NCI-H82 (cell line): ENCODE results near the gene AGAP2.
"Not testable (repeated sequence)": the region's sequence is repeated elsewhere in the genome, so short reads cannot be mapped to it uniquely, and the experiment has no call there.

Experiments used
- DNase-seq: peaks from one replicate; lab custom pipeline; 2025; lab: John Stamatoyannopoulos, UW

Gene AGAP2

GRCh38 chr12:57738661-57739237, at the start of gene AGAP2:
AGAP2 (minus strand) TSS chr12:57738742; CDS start chr12:57738246, 496 bp downstream.
- DNase-seq: peak; percentile 77

DNA sequence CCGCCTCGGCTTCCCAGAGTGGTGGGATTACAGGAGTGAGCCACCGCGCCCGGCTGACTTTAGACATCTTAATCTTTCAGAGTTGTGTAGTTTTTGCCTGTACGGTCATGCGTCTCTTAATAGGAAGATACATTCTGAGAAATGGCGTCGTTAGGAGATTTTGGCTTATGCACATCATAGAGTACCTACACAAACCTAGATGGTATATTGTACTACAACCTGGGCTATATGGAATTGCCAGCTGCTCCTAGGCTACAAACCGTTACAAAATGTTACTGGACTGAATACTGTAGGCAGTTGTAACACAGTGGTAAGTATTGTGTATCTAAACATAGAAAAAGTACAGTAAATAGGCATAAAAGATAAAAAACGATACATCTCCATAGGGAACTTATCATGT, 45.3 kb upstream of the AGAP2 start:
- DNase-seq: no peak

DNA sequence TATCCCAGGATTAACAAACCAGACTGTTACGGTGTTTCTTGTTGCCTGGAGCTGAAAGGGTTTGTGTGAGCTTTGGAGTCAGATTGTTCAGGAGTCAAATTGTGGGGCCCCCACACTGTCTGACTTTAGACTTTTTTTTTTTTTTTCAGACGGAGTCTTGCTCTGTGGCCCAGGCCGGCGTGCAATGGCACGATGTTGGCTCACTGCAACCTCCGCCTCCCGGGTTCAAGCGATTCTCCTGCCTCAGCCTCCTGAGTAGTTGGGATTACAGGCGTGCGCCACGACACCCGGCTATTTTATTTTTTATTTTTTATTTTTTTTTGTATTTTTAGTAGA, 44.9 kb upstream of the AGAP2 start:
- no peak for DNase-seq

- DNase-seq: peak; percentile 97
These were observed 44.3 kb upstream of the AGAP2 start, which contains the start of gene TSFM for GRCh38 chr12:57782608-57783465. TSFM (plus strand) TSS chr12:57782787; CDS start chr12:57782802, 15 bp downstream.

DNA sequence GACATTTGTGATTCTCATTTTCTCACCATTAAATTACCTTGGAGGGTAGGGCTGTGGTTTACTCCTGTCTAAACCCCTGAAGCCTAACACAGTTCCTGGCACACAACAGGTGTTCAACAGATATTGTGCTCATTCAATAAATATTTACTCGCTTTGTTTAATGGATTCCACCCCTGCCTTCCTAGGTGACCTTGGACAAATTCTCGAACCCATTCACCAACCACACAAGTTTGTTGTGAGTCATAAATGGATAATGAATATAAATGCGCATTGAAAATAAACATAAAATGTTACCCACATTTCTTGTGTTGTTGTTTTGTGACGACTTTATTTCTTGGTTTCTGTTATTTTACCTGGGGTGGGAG, 43.7 kb upstream of the AGAP2 start:
- no peak for DNase-seq

DNA sequence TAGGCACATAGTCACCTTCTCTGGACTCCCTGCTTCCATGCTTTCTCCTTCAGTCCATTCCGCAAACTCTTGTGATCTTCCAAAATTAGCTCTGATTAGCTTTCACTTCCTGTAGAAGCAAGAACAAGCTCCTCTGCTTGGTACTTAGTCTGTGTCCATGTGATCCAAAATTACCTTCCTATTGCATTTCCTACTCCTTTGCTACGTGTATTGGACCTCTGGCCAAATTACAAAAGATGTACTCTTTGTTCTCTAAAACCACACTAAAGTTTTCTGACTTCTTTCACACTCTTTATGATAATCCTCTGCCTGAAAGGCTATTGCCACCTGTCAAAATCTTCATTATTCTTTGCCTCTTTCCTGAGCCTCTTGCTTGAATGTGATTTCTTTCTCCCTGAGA, 43.3 kb upstream of the AGAP2 start:
- DNase-seq: no peak

DNA sequence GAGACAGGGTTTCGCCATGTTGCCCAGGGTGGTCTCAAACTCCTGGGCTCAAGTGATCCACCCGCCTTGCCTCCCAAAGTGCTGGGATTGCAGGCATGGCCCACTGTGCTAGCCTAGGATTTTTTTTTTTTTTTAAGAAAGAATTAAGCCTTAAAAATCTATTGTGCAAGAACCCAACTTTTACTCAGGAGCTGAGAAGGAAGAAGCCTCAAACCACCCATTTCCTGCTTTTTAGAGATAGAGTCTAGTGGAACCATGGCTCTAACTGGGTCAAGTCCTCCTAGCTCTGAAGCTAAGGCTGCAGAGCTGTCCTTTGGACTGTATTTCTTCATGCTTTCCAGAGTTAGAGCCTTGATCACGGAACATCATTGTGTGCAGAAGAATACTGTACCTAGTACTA, 42.7 kb upstream of the AGAP2 start:
- no peak for DNase-seq

DNA sequence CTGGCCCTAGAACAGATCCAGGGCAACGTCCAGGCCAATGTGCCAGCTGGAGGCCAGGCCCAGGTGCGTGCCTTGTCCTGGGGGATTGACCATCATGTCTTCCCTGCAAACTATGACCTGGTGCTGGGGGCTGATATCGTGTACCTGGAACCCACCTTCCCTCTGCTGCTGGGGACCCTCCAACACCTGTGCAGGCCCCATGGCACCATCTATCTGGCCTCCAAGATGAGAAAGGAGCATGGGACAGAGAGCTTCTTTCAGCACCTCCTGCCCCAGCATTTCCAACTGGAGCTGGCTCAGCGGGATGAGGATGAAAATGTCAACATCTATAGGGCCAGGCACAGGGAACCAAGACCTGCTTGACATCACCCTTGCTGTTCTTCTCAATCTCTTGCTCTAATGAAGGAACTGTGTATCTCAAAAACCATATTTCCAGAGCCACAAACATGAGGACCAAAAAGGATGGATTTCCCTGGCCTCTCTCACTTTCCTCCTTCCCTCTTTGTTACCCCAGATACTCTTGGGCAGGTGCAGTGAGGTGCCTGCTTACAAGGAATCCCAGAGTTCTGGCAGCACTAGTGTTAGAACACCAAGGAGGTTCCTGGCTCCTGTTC, 41.8 kb upstream of the AGAP2 start:
- no peak for DNase-seq

DNA sequence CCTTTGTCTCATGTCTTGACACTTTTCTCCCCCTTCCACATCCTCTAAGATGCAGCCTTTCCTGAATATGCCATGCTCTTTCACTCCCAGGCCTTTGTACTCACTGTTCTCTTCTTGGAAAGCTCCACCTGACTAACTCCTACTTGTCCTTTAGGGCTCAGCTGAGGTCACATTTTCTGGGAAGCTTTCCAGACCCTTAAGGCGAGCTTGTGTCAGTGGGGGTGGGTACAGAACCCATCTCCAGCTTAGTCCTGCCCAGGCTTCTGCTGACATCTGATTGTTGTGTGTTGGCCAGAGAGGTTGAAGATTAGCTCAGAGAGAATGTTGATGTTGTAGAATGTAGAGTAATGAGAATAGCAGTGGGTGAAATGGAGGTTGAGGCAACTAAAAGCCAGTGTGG, 41.2 kb upstream of the AGAP2 start:
- no peak for DNase-seq

GRCh38 chr12:57777911-57778310, 39.4 kb upstream of the AGAP2 start:
- DNase-seq: no peak

DNA sequence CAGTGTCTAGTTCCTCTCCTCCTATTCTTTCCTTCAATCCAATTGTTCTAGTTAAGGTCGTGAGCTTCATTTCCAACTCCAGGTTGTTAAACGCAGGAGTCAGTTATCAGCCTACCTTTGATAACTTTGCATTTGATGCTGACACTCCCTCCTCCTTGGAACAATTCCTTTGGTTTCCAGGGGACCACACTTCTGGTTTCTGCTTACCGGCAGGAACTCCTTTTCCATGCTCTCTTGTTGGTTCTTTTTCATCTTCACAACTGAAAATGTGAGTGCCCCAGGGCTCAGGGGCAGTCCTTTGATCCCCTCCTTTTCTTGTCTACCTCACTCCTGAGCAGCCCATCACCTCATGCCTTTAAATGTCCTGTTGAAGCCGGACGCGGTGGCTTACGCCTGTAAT, 38.8 kb upstream of the AGAP2 start:
- no peak for DNase-seq

DNA sequence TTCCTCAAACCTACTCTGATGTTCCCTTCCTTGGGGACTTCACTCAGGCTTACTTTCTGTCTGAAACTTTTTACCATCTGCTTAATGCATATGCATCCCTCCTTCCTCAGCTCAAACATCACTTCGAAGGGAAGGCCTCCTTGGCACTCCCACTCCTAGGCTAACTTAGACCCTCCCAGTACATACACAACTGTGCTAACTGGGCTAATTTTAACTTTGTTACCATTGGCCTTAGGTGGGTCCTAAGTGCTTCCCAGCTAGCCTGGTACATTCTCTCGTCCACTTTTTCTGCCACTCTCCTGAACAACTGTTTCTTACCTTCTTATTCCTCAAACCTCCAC, 37.7 kb upstream of the AGAP2 start:
- DNase-seq: no peak

DNA sequence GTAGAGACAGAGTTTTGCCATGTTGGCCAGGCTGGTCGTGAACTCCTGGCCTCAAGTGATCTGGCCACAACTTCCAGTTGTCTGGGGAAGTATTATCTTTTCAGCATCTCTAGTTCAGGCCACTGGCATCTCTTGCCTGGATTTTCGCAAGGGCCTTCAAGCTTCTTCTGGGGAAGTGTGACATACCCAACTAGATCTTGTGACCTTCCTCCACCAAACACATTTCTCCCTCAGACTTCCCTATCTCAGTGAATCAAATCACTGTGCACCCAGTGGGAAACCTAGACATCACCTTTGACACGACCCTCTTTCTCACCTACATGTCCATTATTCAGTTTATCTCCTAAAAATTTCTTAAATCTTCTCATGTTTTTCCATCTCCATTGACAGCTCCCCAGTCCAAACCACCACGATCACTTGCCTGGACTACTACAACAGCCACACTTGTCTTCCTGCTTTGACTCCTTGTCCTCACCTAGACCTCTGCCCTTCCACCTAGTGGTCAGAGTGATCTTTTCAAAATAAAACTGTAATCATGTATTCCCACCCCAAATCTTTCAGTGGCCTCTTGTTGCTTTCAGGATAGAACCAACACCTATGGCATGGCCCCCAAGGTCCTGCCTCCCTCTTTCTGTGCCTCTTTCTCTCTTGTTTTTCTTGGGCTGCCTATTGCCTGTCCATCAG, 37.2 kb upstream of the AGAP2 start:
- DNase-seq: no peak

DNA sequence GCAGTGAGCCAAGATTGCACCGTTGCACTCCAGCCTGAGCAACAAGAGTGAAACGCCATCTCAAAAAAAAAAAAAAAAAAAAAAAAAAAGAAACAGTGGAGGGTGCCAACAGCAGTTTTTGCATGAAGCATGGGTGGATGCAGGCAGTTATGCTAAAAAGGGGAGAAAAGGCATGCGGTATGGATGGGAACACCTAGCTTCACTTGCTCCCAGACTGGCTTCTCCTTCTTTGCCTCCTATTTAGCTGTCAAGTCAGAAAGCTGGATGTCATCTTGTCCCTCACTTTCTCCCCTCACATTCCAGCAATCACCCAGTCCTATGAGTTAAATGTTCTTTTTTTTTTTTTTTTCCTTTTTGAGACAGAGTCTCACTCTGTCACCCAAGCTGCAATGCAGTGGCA, 36.5 kb upstream of the AGAP2 start:
- no peak for DNase-seq

DNA sequence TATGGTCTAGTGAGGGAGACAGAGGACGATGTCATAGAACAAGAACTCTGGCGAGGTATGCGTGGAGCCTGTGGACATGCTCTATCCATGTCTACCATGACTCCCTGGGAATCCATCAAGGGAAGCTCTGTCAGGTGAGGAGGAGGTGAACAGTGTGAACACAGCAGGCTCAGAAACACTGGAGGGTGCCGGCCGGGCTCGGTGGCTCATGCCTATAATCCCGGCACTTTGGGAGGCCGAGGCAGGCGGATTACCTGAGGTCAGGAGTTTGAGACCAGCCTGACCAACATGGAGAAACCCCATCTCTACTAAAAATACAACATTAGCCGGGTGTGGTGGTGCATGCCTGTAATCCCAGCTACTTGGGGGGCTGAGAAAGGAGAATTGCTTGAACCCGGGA, 36.1 kb upstream of the AGAP2 start:
- not testable (repeated sequence) for DNase-seq

- DNase-seq: peak; percentile 81
These were observed 34.1 kb upstream of the AGAP2 start, which contains the start of gene EEF1AKMT3 for GRCh38 chr12:57772429-57773322. EEF1AKMT3 (plus strand) TSS chr12:57772614; CDS start chr12:57772725, 111 bp downstream.

DNA sequence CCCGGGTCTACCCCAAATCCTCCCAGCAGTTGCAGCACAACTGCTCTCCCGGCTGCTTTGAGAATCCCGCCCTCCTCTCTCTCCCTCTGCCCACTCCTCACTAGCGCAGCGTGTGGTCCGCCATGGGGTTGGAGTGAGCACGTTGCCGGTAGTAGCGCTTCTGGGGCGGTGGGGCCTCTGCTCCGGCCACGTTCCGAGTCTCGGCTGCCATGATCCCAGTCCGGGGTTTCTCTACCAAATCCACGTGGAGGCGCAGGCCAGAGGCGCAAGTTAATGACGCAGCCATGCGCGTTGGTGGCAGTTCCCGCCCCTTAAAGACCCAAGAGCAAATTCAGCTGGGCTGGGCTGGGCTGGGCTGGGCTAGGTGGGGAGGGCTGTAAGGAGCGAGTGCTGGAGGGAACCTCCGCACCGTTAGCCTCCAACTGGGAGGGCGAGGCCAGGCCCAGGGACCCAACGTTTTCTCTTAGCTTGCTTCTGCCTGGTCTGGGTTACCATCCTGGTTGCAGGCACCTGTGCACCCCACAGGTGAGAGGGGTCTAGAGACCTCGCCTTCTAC, 33.4 kb upstream of the AGAP2 start, which contains the start of gene METTL1:
METTL1 (minus strand) TSS at position 233 of the 556 bp plus-strand sequence; CDS start at position 211, 22 bp downstream.
- DNase-seq: peak; percentile 99

- DNase-seq: peak; percentile 97
These were observed 32.8 kb upstream of the AGAP2 start for GRCh38 chr12:57771236-57771872.

DNA sequence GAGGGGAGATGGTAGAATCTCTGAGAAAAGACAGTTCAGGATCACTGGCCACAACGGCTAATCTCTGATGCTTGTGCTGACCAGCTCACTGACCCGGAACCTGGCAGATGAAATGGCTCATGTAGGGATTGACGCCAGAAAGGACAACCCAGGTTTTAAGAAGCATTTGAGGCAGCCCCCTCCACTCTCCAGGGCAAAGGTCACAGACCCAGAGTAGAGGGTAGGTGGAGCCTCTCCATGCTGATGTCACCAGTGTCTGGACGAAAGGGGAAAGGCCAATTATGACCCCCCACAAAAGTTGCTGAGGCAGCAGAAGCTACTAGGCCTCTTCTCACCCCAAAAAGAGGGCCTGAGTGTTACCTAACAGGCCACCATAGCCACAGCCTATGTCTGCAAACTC, 32.2 kb upstream of the AGAP2 start:
- DNase-seq: no peak

DNA sequence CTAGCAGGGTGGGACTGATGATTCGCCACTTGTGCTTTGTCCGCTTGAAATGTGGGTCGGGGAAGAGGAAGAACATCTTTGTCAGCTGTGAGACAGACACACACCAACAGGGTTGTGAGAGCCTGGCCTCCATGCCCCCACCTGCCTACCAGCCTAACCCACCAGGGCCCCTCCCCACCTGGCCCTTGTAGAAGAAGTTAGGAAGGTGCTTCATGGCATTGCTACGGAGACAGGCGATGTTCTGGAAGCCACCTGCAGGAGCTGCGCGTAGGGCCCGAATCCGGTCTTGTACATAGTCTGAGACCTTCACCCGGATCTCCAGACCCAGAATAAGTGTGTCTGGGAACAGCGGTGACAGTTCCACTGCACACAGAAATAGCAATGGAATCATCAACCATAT, 31.1 kb upstream of the AGAP2 start:
- no peak for DNase-seq

GRCh38 chr12:57767876-57768275, 29.3 kb upstream of the AGAP2 start:
- no peak for DNase-seq
